OCI-LY7 (cell line): ENCODE data around the gene OR51T1. TPM values are rescaled to one million over a fixed set of nuclear protein-coding genes. Genes with fewer than 3 reads are reported as not detected.
"Not testable (repeated sequence)": the region's sequence is repeated elsewhere in the genome, so short reads cannot be mapped to it uniquely, and the experiment has no call there.

Experiments used
- BruUV-seq: library from RNA; stranded (reverse); fragments of 400-500 nt; replicated peaks from 2 replicates; lab custom pipeline; 2021; lab: Mats Ljungman, UMichigan
- CTCF ChIA-PET: fragments of 300-600 bp; sonication (Branson Sonifier 250); formaldehyde crosslinking; loops from one replicate; lab custom pipeline; 2022; ENCODE audit warnings: antibody characterized with exemption; ENCODE audit not compliant: unreplicated experiment; lab: Charles Lee
- POLR2A ChIA-PET: fragments of 300-600 bp; sonication (Branson Sonifier 250); formaldehyde crosslinking; loops from one replicate; lab custom pipeline; 2022; ENCODE audit warnings: antibody characterized with exemption; lab: Charles Lee
- DNase-seq: peaks from one replicate; pipeline ENCODE4 v3.0.0-alpha.2; 2015; ENCODE audit warnings: low spot score
- H2AFZ ChIP-seq: fragments of 200-600 bp; sonication (generic), shearing (Covaris generic); 2 replicates; pipeline ENCODE4 v1.6.1; 2014; ENCODE audit warnings: mild to moderate bottlenecking, antibody characterized with exemption, low read length, moderate library complexity
- H3K27ac ChIP-seq: fragments of 200-600 bp; sonication (generic); 2 replicates; pipeline ENCODE4 v1.5.1; 2014; ENCODE audit warnings: mixed run types, low read depth, mild to moderate bottlenecking, moderate library complexity, low read length, inconsistent platforms; ENCODE audit not compliant: poor library complexity, severe bottlenecking
- H3K36me3 ChIP-seq: fragments of 200-600 bp; sonication (generic); 2 replicates; pipeline ENCODE4 v1.6.1; 2014; ENCODE audit warnings: mild to moderate bottlenecking, antibody characterized with exemption, low read length, moderate library complexity, mixed read lengths; ENCODE audit not compliant: insufficient read depth
- H3K4me1 ChIP-seq: fragments of 200-600 bp; sonication (generic); 2 replicates; pipeline ENCODE4 v1.5.1; 2014; ENCODE audit warnings: mild to moderate bottlenecking, low read length; ENCODE audit not compliant: insufficient read depth, poor library complexity, severe bottlenecking
- H3K4me2 ChIP-seq: fragments of 200-600 bp; sonication (generic); 2 replicates; pipeline ENCODE4 v1.6.1; 2014; ENCODE audit warnings: mild to moderate bottlenecking, low read length
- H3K4me3 ChIP-seq: fragments of 200-600 bp; sonication (generic); 2 replicates; pipeline ENCODE4 v1.5.1; 2014; ENCODE audit warnings: mild to moderate bottlenecking, low read depth, low read length; ENCODE audit not compliant: poor library complexity, severe bottlenecking
- H3K79me2 ChIP-seq: fragments of 200-600 bp; sonication (generic); 2 replicates; pipeline ENCODE4 v1.6.1; 2016; ENCODE audit warnings: low read depth, mild to moderate bottlenecking, low read length, moderate library complexity, mixed read lengths; ENCODE audit not compliant: insufficient read depth
- H3K9me2 ChIP-seq: fragments of 200-600 bp; sonication (generic); 2 replicates; pipeline ENCODE4 v1.6.1; 2016; ENCODE audit warnings: mild to moderate bottlenecking, low read length, mixed read lengths; ENCODE audit not compliant: insufficient read depth
- H3K9me3 ChIP-seq: fragments of 200-600 bp; sonication (generic); 2 replicates; pipeline ENCODE4 v1.6.1; 2014; ENCODE audit warnings: mild to moderate bottlenecking, mixed run types, low read length, mixed read lengths
- H4K20me1 ChIP-seq: fragments of 200-600 bp; sonication (generic); 2 replicates; pipeline ENCODE4 v1.6.1; 2014; ENCODE audit warnings: mild to moderate bottlenecking, antibody characterized with exemption, low read length, moderate library complexity, mixed read lengths; ENCODE audit not compliant: insufficient read depth
- CTCF ChIP-seq: fragments of 200-600 bp; sonication (generic); conservative IDR thresholded peaks from 2 replicates; pipeline ENCODE4 v1.5.1; 2014; ENCODE audit warnings: mild to moderate bottlenecking, antibody characterized with exemption, low read length, moderate library complexity, mixed read lengths
- EZH2phosphoT487 ChIP-seq: fragments of 200-600 bp; sonication (generic); IDR thresholded peaks from 2 replicates; pipeline ENCODE4 v1.6.1; 2018; ENCODE audit warnings: low read depth, borderline replicate concordance, mild to moderate bottlenecking, mixed run types, antibody characterized with exemption, low read length, moderate library complexity, mixed read lengths
- intact Hi-C: fragments of 100-400 bp; cut with micrococcal nuclease; formaldehyde crosslinking; loops from one replicate; pipeline ENCODE4 v1.10.0; 2022; ENCODE audit not compliant: unreplicated experiment
- total RNA-seq, 2 experiments: library from RNA; depleted of rRNA in 1 of 2; stranded (reverse); fragments of >200 nt in 1 of 2; shearing (Covaris generic) in 1 of 2; gene quantifications; 2 replicates each; pipeline ENCODE4 v1.2.3, GENCODE V29; 2014 to 2022

Gene OR51T1
- total RNA-seq, 2 experiments from 2014 or later: not detected

- Histone ChIP-seq H3K4me3 (no peak within 1 kb of the TSS), H3K9me2 (no peaks in the 10 kb centered on the region), H2AFZ (no peak within 1 kb of the TSS), H3K4me2 (no peak within 1 kb of the TSS), H3K9me3 (no peaks in the 10 kb centered on the region), H3K27ac (no peak within 1 kb of the TSS), H3K36me3 (no peaks in the 10 kb centered on the region), H4K20me1 (no peaks in the 10 kb centered on the region), H3K4me1 (no peaks in the 10 kb centered on the region), H3K79me2 (no peaks in the 10 kb centered on the region)
- POLR2A ChIA-PET: interaction anchor here (1.0 kb wide), 1 partner anchor 13 kb away, joined by 4 read pairs; no protein-coding TSS in a partner anchor
- no TSS peak for BruUV-seq
- TF ChIP-seq EZH2phosphoT487: no peak
- no peak for TF ChIP-seq CTCF
- no peak for DNase-seq
- CTCF ChIA-PET: no interaction called here
- intact Hi-C loops: no loop called here
Observed at GRCh38 chr11:4848908-4849532, 32.7 kb upstream of the OR51T1 start, which contains the start of gene OR51S1. Gene OR51S1, minus strand, starts transcription at chr11:4849208. Its CDS starts 0 bp downstream, at chr11:4849208.

- CTCF ChIA-PET: no interaction called here
- Histone ChIP-seq H3K79me2 (no peaks in the 10 kb centered on the region), H3K4me1 (no peaks in the 10 kb centered on the region), H3K27ac (no peak overlapping the region), H3K9me2 (no peaks in the 10 kb centered on the region), H4K20me1 (no peaks in the 10 kb centered on the region), H3K9me3 (no peaks in the 10 kb centered on the region), H3K36me3 (no peaks in the 10 kb centered on the region), H3K4me2 (no peak overlapping the region), H2AFZ (no peak overlapping the region), H3K4me3 (no peak overlapping the region)
- DNase-seq: no peak
- intact Hi-C loops: no loop called here
- POLR2A ChIA-PET: no interaction called here
- no peak for TF ChIP-seq EZH2phosphoT487
- no peak for TF ChIP-seq CTCF
- no TSS peak for BruUV-seq
Observed at GRCh38 chr11:4851033-4851432, 30.7 kb upstream of the OR51T1 start.

GRCh38 chr11:4854286-4854685 lies 27.4 kb upstream of the OR51T1 start:
- CTCF ChIA-PET, DNase-seq, POLR2A ChIA-PET, H3K27ac ChIP-seq, H3K79me2 ChIP-seq, H4K20me1 ChIP-seq, H3K4me3 ChIP-seq, H3K4me1 ChIP-seq, H3K36me3 ChIP-seq, H2AFZ ChIP-seq, H3K9me2 ChIP-seq, intact Hi-C loops, H3K4me2 ChIP-seq, H3K9me3 ChIP-seq, BruUV-seq: not testable (repeated sequence)
